Naive B cell (primary cell): ENCODE data around the gene NASP. TPM values are rescaled to one million over a fixed set of nuclear protein-coding genes. Genes with fewer than 3 reads are reported as not detected.
A peak's percentile ranks its signal among the peaks of the same experiment; 100 is the strongest.

Source experiments
- ATAC-seq, 2 donors: fragments of 150-1000 bp; cut with Tn5 transposase; 2 replicates each; pipeline ENCODE4 v1.10.0; 2021; ENCODE audit warnings: low read depth in 2 of 2, mild to moderate bottlenecking in 2 of 2, moderate library complexity in 2 of 2
- DNase-seq: peaks from one replicate; pipeline ENCODE4 v3.0.0; 2022
- H3K27ac Mint-ChIP-seq, 6 donors: one replicate each; pipeline ENCODE4 v1.8.0; 2020 to 2022; ENCODE audit warnings: mild to moderate bottlenecking in 6 of 6, mixed read lengths in 6 of 6, moderate library complexity in 5 of 6, inconsistent platforms in 2 of 6
- H3K27me3 Mint-ChIP-seq, 3 donors: one replicate each; pipeline ENCODE4 v1.8.0; 2021 to 2022; ENCODE audit warnings: mixed read lengths in 3 of 3, mild to moderate bottlenecking in 1 of 3
- H3K36me3 Mint-ChIP-seq, 2 donors: one replicate each; pipeline ENCODE4 v1.8.0; 2020 to 2022; ENCODE audit warnings: mixed read lengths in 2 of 2, inconsistent platforms in 1 of 2, mild to moderate bottlenecking in 1 of 2
- H3K4me1 Mint-ChIP-seq, 3 donors: one replicate each; pipeline ENCODE4 v1.8.0; 2020 to 2022; ENCODE audit warnings: mixed read lengths in 3 of 3, inconsistent platforms in 1 of 3, mild to moderate bottlenecking in 1 of 3, moderate library complexity in 1 of 3
- H3K4me3 Mint-ChIP-seq, 8 donors: one replicate each; pipeline ENCODE4 v1.8.0; 2020 to 2022; ENCODE audit warnings: mild to moderate bottlenecking in 8 of 8, mixed read lengths in 8 of 8, moderate library complexity in 8 of 8, inconsistent platforms in 2 of 8
- H3K9me3 Mint-ChIP-seq, 7 donors: one replicate each; pipeline ENCODE4 v1.8.0; 2020 to 2022; ENCODE audit warnings: mixed read lengths in 7 of 7, mild to moderate bottlenecking in 5 of 7, inconsistent platforms in 2 of 7, moderate library complexity in 1 of 7
- polyA plus RNA-seq, 6 donors: library from polyadenylated mRNA; unstranded; fragments of 300-500 nt; fragmentation: Illumina TruSeq; gene quantifications; one replicate each; pipeline ENCODE4 v1.2.3, GENCODE V29; 2021; ENCODE audit warnings: low read depth in 6 of 6

The NASP gene, protein sequence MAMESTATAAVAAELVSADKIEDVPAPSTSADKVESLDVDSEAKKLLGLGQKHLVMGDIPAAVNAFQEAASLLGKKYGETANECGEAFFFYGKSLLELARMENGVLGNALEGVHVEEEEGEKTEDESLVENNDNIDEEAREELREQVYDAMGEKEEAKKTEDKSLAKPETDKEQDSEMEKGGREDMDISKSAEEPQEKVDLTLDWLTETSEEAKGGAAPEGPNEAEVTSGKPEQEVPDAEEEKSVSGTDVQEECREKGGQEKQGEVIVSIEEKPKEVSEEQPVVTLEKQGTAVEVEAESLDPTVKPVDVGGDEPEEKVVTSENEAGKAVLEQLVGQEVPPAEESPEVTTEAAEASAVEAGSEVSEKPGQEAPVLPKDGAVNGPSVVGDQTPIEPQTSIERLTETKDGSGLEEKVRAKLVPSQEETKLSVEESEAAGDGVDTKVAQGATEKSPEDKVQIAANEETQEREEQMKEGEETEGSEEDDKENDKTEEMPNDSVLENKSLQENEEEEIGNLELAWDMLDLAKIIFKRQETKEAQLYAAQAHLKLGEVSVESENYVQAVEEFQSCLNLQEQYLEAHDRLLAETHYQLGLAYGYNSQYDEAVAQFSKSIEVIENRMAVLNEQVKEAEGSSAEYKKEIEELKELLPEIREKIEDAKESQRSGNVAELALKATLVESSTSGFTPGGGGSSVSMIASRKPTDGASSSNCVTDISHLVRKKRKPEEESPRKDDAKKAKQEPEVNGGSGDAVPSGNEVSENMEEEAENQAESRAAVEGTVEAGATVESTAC
- polyA plus RNA-seq = 100 to 1,000 TPM in 4 of 6 donors, 10 to 100 TPM in 2; 90.5 to 140 (median 114) TPM

DNA sequence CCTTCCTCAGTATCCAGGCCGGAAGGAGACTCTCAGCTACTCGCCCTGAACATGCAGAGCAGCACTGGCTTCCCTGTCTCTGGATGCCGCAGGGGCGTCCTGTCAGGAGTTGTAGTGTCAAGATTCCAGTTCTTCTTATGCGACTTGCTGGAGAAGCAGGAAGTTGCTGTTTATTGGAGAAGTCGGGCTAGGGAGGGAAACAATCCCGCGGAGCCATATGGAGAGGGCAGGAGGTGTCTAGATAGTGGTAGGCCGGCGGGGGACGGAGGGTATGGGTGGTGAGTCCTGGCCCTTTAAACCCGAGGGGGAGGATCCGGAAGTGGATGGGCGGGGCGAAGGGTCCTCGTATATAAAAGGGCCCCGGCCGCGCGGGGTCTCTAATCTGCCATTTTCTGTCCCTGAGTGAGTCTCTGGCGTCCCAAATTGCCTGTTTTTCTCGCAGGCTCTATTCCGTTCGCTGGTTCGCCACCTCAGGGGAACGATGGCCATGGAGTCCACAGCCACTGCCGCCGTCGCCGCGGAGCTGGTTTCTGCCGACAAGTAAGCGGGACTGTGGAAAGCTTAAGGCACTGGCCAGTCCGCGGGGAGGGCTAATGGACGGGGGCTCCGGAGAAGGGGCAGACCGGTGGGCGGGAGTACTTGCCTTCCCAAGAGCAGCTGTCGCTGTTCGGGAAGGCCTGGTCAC is at the start of gene NASP:
Gene NASP, plus strand, starts transcription at position 376 of the 685 bp plus-strand sequence. Its CDS starts 106 bp downstream, at position 482.
- Mint-ChIP-seq H3K27me3 (no peaks in the 10 kb centered on the region), H3K9me3 (peaks cover 0 to 5% (median 2%) of the 10 kb centered on the region in 7 donors), H3K4me1 (peaks cover 27 to 56% (median 44%) of the 10 kb centered on the region in 3 donors), H3K27ac (peak within 1 kb of the TSS; percentile 97 to 100 (median 98)), H3K36me3 (peaks cover 0 to 9% of the 10 kb centered on the region in 2 donors), H3K4me3 (peak within 1 kb of the TSS; percentile 96 to 100 (median 100))
- ATAC-seq = peak; percentile 58 to 63
- peak; percentile 96 for DNase-seq

DNA sequence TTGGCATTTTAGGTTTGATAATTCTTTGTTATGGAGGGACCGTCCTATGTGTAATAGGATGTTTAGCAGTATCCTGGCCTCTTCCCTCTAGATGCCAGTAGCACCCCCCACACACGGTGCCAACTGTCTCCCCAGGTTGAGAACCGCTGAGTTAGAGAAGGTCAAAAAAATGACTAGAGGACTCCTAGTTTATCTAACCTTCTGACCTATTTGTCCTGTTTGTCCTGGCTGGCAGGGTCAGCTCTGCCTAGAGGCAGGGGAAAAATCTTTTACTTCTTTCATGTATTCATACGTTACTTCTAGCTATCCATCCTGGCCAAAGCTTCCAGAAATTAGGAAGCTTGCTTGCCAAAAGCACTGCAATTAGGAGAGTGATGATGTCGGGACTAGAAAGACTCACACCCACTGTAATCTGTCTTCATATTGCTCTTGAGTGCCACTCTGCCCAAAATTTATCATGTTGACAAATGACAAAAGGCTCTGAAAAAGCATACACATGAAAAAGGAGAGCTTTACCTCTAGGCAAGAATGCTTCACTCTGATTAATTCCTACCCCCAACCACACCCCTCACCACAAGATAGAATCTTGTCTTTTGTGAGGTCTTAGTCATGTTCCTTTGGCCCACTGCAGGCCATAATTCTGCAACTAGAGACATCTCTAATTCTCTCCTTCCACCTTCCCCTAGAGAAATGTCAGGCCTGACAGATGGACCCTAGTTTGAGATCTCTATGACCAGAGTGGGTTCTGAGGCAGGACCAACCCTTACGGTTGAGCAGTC is 47.7 kb upstream of the NASP start:
- Mint-ChIP-seq H3K36me3 (no peaks in the 10 kb centered on the region), H3K27me3 (no peaks in the 10 kb centered on the region), H3K4me1 (peaks cover 7 to 10% (median 8%) of the 10 kb centered on the region in 3 donors), H3K9me3 (no peaks in the 10 kb centered on the region), H3K4me3 (no peak overlapping the region), H3K27ac (no peak overlapping the region)
- no peak for ATAC-seq
- DNase-seq = no peak

DNA sequence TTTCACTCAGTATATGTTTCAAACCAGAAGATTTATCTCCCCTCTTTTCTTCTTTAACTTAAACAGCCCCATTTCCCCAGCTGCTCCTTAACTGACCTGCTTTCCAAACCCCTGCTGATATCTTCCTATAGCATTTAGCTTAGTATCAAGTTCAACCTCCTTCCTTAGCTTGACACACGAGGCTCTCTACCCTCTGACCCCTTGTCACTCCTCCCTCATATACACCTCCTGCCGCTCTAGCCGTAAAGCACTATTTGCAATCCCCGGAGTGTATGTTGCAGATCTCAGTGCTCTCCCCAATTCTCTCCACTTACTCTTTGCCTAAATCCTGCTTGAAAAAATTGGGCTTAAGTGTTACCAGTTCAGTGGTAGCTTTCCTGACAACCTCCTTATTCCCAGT is 47.0 kb upstream of the NASP start:
- H3K27me3 Mint-ChIP-seq = no peaks in the 10 kb centered on the region
- no peak overlapping the region for H3K4me3 Mint-ChIP-seq
- no peaks in the 10 kb centered on the region for H3K9me3 Mint-ChIP-seq
- peak overlapping the region in 2 of 6 donors; percentile 30 to 74 for H3K27ac Mint-ChIP-seq
- no peak for ATAC-seq
- H3K36me3 Mint-ChIP-seq = no peaks in the 10 kb centered on the region
- no peak for DNase-seq
- peaks cover 9 to 14% (median 11%) of the 10 kb centered on the region in 3 donors for H3K4me1 Mint-ChIP-seq

DNA sequence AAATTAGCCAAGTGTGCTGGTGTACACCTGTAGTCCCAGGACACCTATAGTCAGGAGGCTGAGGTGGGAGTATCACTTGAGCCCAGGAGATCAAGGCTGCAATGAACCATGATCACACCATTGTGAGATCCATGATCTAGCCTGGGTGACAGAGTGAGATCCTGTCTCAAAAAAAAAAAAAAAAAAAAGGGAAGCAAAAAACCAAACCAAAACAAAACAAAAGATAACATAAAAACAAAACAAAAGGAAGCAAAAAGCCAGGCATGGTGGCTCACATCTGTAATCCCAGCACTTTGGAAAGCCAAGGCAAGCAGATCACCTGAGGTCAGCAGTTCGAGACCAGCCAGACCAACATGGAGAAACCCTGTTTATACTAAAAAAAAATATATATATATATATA is 42.6 kb upstream of the NASP start:
- H3K36me3 Mint-ChIP-seq = no peaks in the 10 kb centered on the region
- H3K4me1 Mint-ChIP-seq = peaks cover 38 to 51% (median 44%) of the 10 kb centered on the region in 3 donors
- peak overlapping the region in 5 of 8 donors; percentile 15 to 74 (median 52) for H3K4me3 Mint-ChIP-seq
- H3K27ac Mint-ChIP-seq = peak overlapping the region; percentile 69 to 98 (median 90)
- H3K9me3 Mint-ChIP-seq = no peaks in the 10 kb centered on the region
- ATAC-seq (no peak), DNase-seq (no peak)
- H3K27me3 Mint-ChIP-seq = no peaks in the 10 kb centered on the region

DNA sequence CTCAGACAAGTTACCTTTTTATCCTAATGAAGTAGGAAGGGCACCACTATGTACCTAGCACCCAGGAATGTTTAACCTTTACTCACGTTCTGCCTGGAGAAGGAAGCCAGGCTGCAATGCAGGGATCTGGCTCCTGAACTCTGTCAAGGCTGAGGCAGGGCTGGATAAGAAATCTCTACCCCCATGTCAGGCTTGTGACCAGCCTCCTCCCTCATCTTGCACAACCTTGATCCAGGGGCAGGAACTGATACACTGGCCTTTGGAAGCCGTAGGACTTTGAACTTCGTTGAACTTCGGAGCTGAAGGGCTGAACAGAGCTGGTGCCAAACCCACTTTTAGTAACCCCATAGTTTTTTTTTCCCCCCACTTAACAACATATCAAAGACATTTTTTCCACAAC is 41.2 kb upstream of the NASP start:
- no peaks in the 10 kb centered on the region for H3K27me3 Mint-ChIP-seq
- ATAC-seq = no peak
- no peak for DNase-seq
- H3K9me3 Mint-ChIP-seq = no peaks in the 10 kb centered on the region
- H3K4me1 Mint-ChIP-seq = peaks cover 42 to 59% (median 50%) of the 10 kb centered on the region in 3 donors
- H3K36me3 Mint-ChIP-seq = no peaks in the 10 kb centered on the region
- H3K27ac Mint-ChIP-seq = peak overlapping the region; percentile 74 to 96 (median 92)
- peak overlapping the region in 4 of 8 donors; percentile 0 to 56 (median 38) for H3K4me3 Mint-ChIP-seq

DNA sequence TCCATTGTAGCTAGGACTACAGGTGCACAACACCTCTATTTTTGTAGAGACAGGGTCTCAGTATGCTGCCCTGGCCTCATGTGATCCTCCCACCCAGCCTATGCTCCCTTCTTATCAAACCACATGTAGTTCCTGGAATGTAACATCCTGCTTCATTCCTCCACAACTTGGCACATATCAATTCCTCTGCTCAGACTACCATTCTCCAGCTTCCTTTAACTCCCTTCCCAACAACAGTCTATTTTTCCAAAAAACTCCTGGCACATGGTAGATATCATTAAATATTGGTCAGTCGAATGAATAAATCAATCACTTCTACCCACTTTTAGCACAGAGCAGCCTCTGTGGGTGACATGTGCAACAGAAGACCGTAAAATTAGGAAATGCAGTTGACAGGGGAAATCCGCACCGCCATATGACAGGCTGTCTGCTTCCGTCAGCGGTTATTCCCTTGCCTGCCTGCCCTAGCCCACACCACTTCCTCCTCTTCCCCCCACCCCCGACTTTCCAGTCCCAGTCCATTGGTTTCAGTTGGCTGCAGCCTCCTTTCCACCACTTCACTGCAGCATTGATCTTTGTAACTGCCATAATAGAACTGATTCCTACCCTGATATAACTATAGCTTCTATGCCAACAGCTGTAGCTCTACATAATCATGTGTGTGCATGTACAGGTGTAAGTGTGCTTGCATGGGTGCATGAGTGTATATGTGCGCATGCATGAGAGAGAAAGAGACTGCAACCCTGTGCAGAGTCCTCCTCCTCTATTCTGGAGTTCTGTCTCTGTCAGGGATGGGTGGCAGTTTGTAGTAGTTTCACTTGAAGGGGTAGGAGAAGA is 40.0 kb upstream of the NASP start:
- H3K4me3 Mint-ChIP-seq = peak overlapping the region; percentile 23 to 83 (median 72)
- peak overlapping the region; percentile 95 to 99 (median 99) for H3K27ac Mint-ChIP-seq
- DNase-seq = peak; percentile 89
- H3K36me3 Mint-ChIP-seq = no peaks in the 10 kb centered on the region
- ATAC-seq = peak; percentile 94 to 95
- no peaks in the 10 kb centered on the region for H3K27me3 Mint-ChIP-seq
- peaks cover 42 to 59% (median 50%) of the 10 kb centered on the region in 3 donors for H3K4me1 Mint-ChIP-seq
- no peaks in the 10 kb centered on the region for H3K9me3 Mint-ChIP-seq

DNA sequence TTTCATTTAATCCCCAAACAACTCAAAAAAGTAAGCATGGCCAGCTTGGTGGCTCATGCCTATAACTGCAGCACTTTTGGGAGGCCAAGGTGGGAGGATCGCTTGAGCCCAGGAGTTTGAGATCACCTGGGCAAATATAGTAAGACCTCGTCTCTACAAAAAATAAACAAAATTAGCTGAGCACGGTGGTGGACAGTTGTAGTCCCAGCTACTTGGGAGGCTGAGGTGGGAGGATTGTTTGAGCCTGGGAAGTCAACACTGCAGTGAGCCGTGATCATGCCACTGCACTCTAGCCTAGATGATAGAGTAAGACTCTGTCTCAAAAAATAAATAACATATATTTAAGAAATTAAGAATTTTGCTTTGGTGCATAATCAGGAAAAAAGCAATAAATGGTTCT is 39.3 kb upstream of the NASP start:
- ATAC-seq (no peak), DNase-seq (no peak)
- H3K4me3 Mint-ChIP-seq = peak overlapping the region in 7 of 8 donors; percentile 57 to 83 (median 71)
- no peaks in the 10 kb centered on the region for H3K36me3 Mint-ChIP-seq
- peak overlapping the region; percentile 52 to 99 (median 96) for H3K27ac Mint-ChIP-seq
- H3K27me3 Mint-ChIP-seq = no peaks in the 10 kb centered on the region
- no peaks in the 10 kb centered on the region for H3K9me3 Mint-ChIP-seq
- peaks cover 42 to 62% (median 50%) of the 10 kb centered on the region in 3 donors for H3K4me1 Mint-ChIP-seq

DNA sequence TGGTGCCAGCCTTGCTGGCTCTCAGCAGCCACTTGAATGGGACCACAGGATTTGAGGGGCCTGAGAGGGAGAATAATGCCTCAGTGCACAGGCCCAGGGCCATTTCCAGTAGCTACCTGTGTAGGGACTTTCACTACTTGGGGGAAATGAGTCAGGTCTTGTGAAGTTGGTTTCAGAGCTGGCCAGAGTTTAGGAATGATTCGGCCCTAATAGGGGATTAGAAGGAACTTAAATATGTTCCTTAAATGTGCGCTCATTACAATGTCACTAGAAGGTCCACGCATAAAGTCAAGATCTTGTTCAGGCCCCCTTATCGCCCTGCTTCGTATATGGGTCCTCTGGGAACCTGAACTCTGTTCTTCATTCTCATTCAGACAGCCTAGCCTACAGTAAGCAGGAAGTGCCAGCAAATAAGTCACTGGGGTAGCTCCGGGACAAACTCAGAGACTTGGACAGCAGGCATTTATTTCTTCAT is 38.8 kb upstream of the NASP start:
- H3K36me3 Mint-ChIP-seq = no peaks in the 10 kb centered on the region
- H3K4me3 Mint-ChIP-seq = peak overlapping the region in 7 of 8 donors; percentile 39 to 78 (median 60)
- peak overlapping the region; percentile 61 to 98 (median 96) for H3K27ac Mint-ChIP-seq
- no peaks in the 10 kb centered on the region for H3K9me3 Mint-ChIP-seq
- ATAC-seq (no peak), DNase-seq (no peak)
- H3K4me1 Mint-ChIP-seq = peaks cover 42 to 65% (median 50%) of the 10 kb centered on the region in 3 donors
- H3K27me3 Mint-ChIP-seq = no peaks in the 10 kb centered on the region

DNA sequence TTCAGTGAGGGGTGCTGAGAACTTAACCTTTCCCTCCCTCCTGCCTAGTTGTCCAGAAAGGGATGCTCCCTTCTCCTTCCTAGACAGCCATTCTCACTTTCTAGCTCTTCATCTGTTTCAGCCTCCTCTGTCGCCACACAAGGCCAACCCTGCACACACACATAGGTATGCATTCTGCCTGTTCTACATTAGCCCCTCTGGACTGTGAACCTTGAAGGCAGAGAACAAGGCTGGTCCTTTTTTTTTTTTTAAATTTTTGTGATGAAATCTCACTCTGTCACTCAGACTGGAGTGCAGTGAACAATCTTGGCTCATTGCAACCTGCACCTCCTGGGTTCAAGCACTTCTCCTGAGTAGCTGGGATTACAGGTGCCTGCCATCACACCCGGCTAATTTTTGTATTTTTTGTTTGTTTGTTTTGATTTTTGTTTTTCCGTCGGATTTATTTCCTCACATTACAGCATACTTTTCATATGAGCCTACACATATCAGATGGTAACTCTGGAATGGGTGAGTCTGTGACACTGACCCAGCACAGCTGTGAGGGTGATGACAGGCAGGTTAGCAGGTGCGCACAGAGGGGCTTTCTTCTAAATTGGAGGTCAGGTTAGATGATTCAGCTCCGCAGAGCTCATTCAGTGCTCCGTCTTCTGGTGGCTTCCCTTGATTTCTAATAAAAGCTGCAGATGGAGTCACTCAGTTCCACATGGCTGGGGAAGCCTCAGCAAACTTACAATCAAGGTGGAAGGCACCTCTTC is 38.1 kb upstream of the NASP start:
- H3K9me3 Mint-ChIP-seq = no peaks in the 10 kb centered on the region
- no peak for ATAC-seq
- no peaks in the 10 kb centered on the region for H3K27me3 Mint-ChIP-seq
- H3K4me1 Mint-ChIP-seq = peaks cover 40 to 66% (median 50%) of the 10 kb centered on the region in 3 donors
- peak overlapping the region; percentile 61 to 98 (median 96) for H3K27ac Mint-ChIP-seq
- no peaks in the 10 kb centered on the region for H3K36me3 Mint-ChIP-seq
- peak overlapping the region in 6 of 8 donors; percentile 39 to 78 (median 62) for H3K4me3 Mint-ChIP-seq
- DNase-seq = no peak

DNA sequence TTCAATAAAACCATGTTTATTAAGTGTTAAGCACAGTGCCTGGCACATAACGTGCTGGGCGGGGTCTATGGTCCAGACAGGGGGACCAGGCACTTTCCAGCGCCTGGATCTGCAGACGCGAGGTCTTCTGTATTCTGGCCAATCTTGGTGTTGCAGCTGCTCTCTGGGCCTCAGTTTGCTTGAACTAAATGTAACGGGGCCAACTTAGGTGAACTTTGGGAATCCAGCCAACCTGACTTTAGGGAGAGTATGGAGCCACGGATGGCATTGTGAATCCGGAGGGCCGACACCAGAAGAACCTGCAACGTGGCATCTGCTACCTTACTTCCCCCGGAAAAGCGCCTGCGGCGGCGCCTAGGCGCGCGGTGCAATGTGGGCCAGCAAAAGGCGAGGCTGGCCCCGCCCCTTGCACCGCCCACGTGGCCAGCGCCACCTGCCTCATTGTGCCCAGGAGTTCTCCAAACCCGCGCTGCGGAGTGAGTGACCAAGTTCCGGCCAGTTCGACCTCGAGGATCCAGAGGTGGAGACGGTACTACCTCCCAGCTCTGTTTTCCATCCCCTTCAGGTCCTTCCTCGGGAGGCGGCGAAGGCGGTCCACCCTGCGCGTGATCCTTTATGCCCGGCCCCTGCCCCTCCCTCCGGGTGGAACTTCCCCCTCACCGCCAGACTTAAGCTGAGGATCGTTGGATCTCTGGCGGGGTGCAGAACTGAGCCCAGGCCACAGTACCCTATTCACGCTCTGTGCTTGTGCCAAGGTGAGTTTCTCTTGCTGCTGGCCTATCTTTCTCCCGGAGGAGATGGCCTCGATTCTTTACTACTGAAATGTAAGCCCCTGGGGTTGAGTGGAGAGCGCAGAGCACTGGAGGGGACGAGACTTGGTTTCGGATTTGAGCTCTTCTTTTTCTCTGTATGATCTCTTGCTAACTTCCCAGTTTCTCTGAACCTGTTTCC is 33.2 kb upstream of the NASP start, which contains the start of gene AKR1A1:
Gene AKR1A1, plus strand, starts transcription at position 426 of the 951 bp plus-strand sequence. CDS start 10,969 bp downstream, outside the sequence.
- no peaks in the 10 kb centered on the region for H3K27me3 Mint-ChIP-seq
- ATAC-seq = peak; percentile 91 to 92
- peaks cover 24 to 49% (median 39%) of the 10 kb centered on the region in 3 donors for H3K4me1 Mint-ChIP-seq
- peak within 1 kb of the TSS; percentile 93 to 99 (median 98) for H3K4me3 Mint-ChIP-seq
- H3K36me3 Mint-ChIP-seq = peaks cover 0 to 8% of the 10 kb centered on the region in 2 donors
- peak within 1 kb of the TSS; percentile 98 to 99 (median 98) for H3K27ac Mint-ChIP-seq
- peak; percentile 92 for DNase-seq
- no peaks in the 10 kb centered on the region for H3K9me3 Mint-ChIP-seq
